NCI-H1105 treated with DMSO at 0.1 percent for 48 hours (cell line): Measurements from ENCODE around the gene COLEC12.

Experiments
- DNase-seq: peaks from one replicate; lab custom pipeline; 2025; lab: John Stamatoyannopoulos, UW

Gene COLEC12

GRCh38 chr18:446941-447560 is 53.5 kb downstream of the COLEC12 start:
- no peak for DNase-seq

DNA sequence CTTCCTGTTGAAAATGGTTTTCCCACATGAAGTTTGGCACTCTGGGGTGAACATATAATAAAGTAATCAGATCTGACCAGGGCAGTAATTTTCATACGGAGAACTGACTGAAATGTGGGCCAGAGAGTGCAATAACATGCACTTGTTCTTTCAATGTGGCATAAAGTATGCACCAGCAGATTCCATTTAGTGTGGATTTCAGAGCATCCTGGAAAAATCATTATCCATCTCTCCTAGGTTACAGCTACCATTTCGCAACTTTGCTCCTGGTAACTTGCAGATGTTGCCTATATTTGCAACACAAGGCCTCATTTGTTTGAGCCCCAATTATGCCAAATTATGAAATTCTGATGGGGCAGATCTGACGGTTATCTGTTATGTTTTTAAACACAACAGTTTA is 55.4 kb downstream of the COLEC12 start:
- DNase-seq: no peak

GRCh38 chr18:438571-438970 is 61.9 kb downstream of the COLEC12 start:
- no peak for DNase-seq

GRCh38 chr18:435940-436339 is 64.6 kb downstream of the COLEC12 start:
- no peak for DNase-seq

DNA sequence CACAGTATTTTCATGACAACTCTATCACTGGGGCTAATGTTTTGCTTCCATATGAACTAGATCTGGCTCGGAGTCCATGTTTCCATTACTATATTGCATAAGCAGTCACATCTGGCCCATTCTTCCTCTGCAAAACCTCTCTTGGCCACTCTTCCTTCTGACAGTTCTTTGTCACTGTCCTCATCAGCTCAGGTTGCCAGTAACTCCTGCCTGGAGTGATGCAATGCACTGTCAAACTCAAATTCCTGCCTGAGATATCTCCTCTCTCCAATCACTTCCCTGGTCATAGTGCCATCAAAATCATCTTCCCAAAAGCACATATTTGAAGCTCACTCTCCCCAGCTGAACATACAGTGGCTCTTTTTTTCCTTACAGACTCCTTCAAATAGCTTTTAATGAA is 66.1 kb downstream of the COLEC12 start:
- DNase-seq: no peak

DNA sequence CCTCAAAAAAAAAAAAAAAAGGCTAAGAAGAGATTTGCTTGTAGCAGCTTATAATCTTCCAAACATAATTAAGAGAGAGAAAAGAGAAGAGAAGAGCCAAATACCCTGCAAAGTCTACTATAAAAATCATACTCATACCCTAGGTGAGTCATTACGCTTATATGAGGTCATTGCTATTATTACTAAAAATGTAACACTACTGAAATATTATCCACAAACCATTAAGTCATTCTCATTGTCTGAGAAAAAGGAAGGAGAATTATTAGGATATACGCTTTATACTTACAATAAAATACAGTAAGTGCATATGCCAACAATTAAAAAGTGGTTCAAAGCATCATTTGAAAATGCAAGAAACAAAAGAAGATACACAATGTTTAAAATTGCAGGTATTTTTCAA is 66.5 kb downstream of the COLEC12 start:
- DNase-seq: no peak

DNA sequence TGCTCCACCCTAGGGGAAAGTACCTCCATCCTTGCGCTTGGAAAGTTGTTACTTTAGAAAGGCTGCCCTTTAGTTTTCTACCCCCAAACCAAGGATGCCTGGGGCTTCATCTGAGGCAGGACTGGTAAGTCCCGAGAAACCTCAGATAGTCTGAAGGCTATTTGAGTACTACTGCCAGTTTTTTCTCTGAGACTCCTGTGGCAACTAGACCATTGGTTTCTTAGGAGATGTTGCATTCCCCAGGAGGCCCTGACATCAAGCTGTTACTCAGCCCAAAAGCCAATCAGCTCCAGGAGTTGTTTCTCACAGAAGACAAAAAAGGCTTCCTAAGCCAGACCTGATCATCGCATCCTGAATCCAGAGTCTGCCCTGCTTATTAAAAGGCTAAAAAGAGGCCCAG is 67.2 kb downstream of the COLEC12 start:
- no peak for DNase-seq

DNA sequence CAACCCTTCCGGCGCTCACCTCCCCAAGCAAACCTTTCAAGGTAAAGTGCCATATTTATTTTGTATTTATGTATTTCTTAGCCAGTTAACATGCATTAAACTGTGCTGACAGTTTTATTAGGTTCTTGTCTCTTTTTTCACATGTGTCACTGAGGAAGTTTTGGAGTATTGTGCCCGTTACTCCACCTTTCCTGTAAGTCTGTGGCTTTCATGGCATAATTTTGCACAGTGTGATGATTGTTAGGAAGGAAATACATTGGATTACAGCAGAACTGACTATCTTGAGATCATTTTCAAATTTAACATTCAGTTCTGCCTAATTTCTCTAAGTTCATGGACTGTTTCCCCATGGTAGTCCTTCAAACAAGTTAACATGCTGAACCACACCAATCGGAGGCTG is 67.7 kb downstream of the COLEC12 start:
- no peak for DNase-seq

DNA sequence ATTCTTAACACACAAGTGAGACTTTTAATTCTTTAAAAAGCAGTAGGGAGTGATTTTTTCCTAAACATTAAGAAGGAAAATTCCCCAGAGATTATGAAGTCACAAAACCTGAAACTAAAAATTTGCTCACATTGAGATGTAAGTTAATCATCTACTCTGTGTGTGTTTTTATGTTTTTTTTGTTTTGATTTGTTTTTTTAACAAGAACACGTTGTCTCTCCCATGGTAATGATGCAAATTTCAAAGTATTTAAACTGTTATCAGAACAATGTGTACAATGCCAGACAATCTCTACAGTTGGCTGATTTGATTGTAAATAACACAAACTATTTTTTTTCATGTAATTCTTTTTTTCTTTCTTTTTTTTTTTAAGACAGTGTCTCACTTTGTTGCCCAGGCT is 71.5 kb downstream of the COLEC12 start:
- no peak for DNase-seq

- DNase-seq: no peak
Measured at GRCh38 chr18:427005-427404, 73.5 kb downstream of the COLEC12 start.

GRCh38 chr18:425106-425745 is 75.3 kb downstream of the COLEC12 start:
- DNase-seq: no peak

GRCh38 chr18:424668-425067 is 75.8 kb downstream of the COLEC12 start:
- no peak for DNase-seq

DNA sequence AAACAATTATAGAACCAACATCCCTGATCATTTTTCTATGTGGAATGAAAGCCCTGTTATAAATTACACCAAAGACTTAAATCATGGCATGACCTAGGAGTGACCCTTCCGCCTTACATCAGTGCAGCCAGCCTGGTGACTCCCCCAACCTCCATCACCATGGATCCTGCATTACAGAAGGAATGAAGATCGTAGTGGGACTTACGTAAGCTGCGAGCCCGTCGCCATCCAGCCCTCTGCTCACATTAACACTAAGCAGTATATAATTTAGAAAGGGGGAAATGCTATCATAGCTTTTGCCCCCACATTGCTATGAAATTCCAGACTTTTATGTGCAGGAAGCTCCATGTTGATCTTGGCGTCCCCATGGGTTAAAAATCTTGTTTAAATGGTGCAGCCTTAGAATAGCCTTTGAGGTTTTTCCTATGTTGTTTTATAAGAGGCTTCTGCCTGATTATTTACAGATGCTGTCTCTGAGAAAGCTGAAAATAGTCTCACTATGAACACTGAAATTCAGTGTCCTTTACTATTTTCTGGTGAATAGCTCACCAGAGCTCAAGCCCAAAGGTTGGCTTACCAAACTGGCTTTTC is 76.3 kb downstream of the COLEC12 start:
- no peak for DNase-seq

DNA sequence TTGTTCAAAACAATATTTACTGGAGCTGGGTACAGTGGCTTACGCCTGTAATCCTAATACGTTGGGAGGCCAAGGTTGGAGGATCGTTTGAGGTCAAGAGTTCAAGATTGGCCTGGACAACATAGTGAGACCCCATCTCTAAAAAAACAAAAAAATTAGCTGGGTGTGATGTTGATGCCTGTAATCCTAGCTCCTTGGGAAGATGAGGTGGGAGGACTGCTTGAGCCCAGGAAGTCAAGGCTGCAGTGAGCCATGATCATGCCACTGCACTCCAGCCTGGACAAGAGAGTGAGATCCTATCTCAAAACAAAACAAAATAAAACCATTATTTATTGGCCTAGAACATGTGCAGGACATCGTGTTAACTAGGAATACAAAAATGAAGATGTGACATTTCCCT is 77.5 kb downstream of the COLEC12 start:
- no peak for DNase-seq

- no peak for DNase-seq
Measured at GRCh38 chr18:421247-422155, 79.0 kb downstream of the COLEC12 start.

DNA sequence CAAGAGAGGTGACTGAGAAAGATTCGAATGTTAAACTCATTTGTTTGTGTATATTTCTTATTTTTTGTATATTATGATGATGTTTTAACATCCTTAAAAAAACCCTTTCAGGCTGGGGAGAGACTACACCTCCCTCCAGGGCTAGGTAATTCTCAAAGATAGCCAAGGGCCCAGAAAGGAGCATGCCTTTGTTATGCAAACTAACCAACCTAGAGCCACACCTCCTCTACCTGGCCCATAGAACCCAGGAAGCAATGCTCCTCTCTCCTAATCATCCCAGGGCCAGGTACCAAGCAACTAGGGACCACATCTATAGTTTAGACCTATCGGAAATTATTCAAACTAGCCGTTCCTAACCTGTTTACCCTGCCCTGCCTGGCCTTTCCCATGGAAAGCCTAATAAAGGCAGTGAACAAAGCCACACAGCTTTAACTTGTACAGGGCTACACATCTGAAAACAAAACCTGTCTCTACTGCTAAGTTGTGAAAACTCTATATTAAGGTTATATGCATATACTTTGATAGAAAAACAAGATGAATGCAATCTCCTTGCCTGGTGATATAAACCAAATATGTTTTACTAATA is 79.7 kb downstream of the COLEC12 start:
- no peak for DNase-seq

- no peak for DNase-seq
Measured at GRCh38 chr18:419541-420175, 80.8 kb downstream of the COLEC12 start.

DNA sequence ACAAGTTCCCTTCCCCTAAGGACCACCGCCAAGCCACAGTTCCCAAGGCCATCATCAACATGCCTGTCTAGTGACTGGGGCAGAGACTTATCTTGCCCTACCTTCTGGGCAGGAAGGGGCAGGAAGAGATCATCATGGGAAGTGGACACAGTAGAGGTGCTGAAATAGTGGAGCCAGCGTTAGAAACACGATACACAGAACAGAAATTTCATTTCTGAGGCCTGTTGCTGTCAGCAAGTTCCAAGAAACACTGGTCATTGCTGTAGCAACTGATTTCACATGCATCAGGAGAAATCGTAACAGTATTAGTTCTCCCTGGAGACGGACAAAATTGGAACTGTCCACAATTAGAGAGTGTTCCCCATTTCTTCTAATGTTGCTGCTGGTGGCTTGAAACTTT is 83.0 kb downstream of the COLEC12 start:
- no peak for DNase-seq

GRCh38 chr18:416930-417329 is 83.6 kb downstream of the COLEC12 start:
- no peak for DNase-seq

- no peak for DNase-seq
Measured at GRCh38 chr18:415617-416612, 84.6 kb downstream of the COLEC12 start.

DNA sequence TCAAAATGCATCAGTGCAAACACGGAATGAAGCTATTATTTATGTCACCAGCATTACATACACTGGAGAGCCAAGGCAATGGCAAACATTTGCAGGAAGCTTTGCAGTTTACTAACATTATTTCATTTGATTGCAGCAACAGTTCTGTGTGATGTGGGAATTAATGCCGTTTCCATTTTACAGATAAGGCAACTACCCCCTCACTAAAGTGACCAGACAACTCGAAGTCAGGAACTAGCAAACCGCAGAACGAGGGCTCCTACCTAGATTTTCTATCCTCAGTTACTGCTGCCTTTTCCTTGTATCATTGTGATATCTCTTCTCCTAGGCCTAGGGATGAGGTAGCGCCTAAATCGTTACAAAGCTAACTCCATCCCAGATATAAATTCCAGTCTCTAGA is 85.5 kb downstream of the COLEC12 start:
- DNase-seq: no peak
